ENCODE results near the gene CDC25B.
"Not testable (repeated sequence)": the region's sequence is repeated elsewhere in the genome, so short reads cannot be mapped to it uniquely, and the experiment has no call there.

The CDC25B gene

GRCh38 chr20:3785240-3786125 is 10.6 kb upstream of the CDC25B start:
- peak; percentile 35 for DNase-seq (ENCODE audit: low spot score)

- peak; percentile 64 for DNase-seq (ENCODE audit: low spot score)
These were observed 10.0 kb upstream of the CDC25B start for GRCh38 chr20:3786126-3786484.

GRCh38 chr20:3786665-3787323 is 9.3 kb upstream of the CDC25B start, which contains the start of gene CENPB:
CENPB (minus strand) TSS chr20:3786740; CDS start chr20:3786483, 257 bp downstream.
- peak; percentile 90 for DNase-seq (ENCODE audit: low spot score)

GRCh38 chr20:3787324-3788014 is 8.6 kb upstream of the CDC25B start:
- DNase-seq (ENCODE audit: low spot score), result no peak

GRCh38 chr20:3788685-3789155 is 7.4 kb upstream of the CDC25B start:
- no peak for DNase-seq (ENCODE audit: low spot score)

- not testable (repeated sequence) for DNase-seq (ENCODE audit: low spot score)
These were observed 6.9 kb upstream of the CDC25B start for GRCh38 chr20:3789201-3789600.

- DNase-seq (ENCODE audit: low spot score), result not testable (repeated sequence)
These were observed 1.9 kb upstream of the CDC25B start for GRCh38 chr20:3794168-3794567.

GRCh38 chr20:3794701-3795420 is 1.2 kb upstream of the CDC25B start:
- no peak for DNase-seq (ENCODE audit: low spot score)

- DNase-seq (ENCODE audit: low spot score), result no peak
These were observed 541 bp downstream of the CDC25B start for GRCh38 chr20:3796477-3797225.

GRCh38 chr20:3797226-3797545 is 1.1 kb downstream of the CDC25B start:
- no peak for DNase-seq (ENCODE audit: low spot score)

- DNase-seq (ENCODE audit: low spot score), result peak; percentile 82
These were observed 1.7 kb downstream of the CDC25B start for GRCh38 chr20:3797592-3798372.

- DNase-seq (ENCODE audit: low spot score), result no peak
These were observed 2.3 kb downstream of the CDC25B start for GRCh38 chr20:3798373-3798768.

- DNase-seq (ENCODE audit: low spot score), result no peak
These were observed 2.8 kb downstream of the CDC25B start for GRCh38 chr20:3798908-3799248.

GRCh38 chr20:3800256-3800877 is 4.3 kb downstream of the CDC25B start:
- DNase-seq (ENCODE audit: low spot score), result no peak

- DNase-seq (ENCODE audit: low spot score), result no peak
These were observed 4.8 kb downstream of the CDC25B start for GRCh38 chr20:3800878-3801260.

GRCh38 chr20:3801299-3801698 is 5.2 kb downstream of the CDC25B start:
- DNase-seq (ENCODE audit: low spot score), result no peak

- DNase-seq (ENCODE audit: low spot score), result no peak
These were observed 5.7 kb downstream of the CDC25B start for GRCh38 chr20:3801846-3802245.

- no peak for DNase-seq (ENCODE audit: low spot score)
These were observed 6.6 kb downstream of the CDC25B start for GRCh38 chr20:3802524-3803239.

GRCh38 chr20:3803289-3803688 is 7.2 kb downstream of the CDC25B start:
- no peak for DNase-seq (ENCODE audit: low spot score)

- no peak for DNase-seq (ENCODE audit: low spot score)
These were observed 7.7 kb downstream of the CDC25B start for GRCh38 chr20:3803854-3804253.
